OCI-LY7 (cell line): Measurements from ENCODE around the gene MYO1C. TPM values are rescaled to one million over a fixed set of nuclear protein-coding genes. Genes with fewer than 3 reads are reported as not detected.

Source experiments
- BruUV-seq: library from RNA; stranded (reverse); fragments of 400-500 nt; replicated peaks from 2 replicates; lab custom pipeline; 2021; lab: Mats Ljungman, UMichigan
- CTCF ChIA-PET: fragments of 300-600 bp; sonication (Branson Sonifier 250); formaldehyde crosslinking; loops from one replicate; lab custom pipeline; 2022; ENCODE audit warnings: antibody characterized with exemption; ENCODE audit not compliant: unreplicated experiment; lab: Charles Lee
- POLR2A ChIA-PET: fragments of 300-600 bp; sonication (Branson Sonifier 250); formaldehyde crosslinking; loops from one replicate; lab custom pipeline; 2022; ENCODE audit warnings: antibody characterized with exemption; lab: Charles Lee
- DNase-seq: peaks from one replicate; pipeline ENCODE4 v3.0.0-alpha.2; 2015; ENCODE audit warnings: low spot score
- H2AFZ ChIP-seq: fragments of 200-600 bp; sonication (generic), shearing (Covaris generic); 2 replicates; pipeline ENCODE4 v1.6.1; 2014; ENCODE audit warnings: mild to moderate bottlenecking, antibody characterized with exemption, low read length, moderate library complexity
- H3K27ac ChIP-seq: fragments of 200-600 bp; sonication (generic); 2 replicates; pipeline ENCODE4 v1.5.1; 2014; ENCODE audit warnings: mixed run types, low read depth, mild to moderate bottlenecking, moderate library complexity, low read length, inconsistent platforms; ENCODE audit not compliant: poor library complexity, severe bottlenecking
- H3K36me3 ChIP-seq: fragments of 200-600 bp; sonication (generic); 2 replicates; pipeline ENCODE4 v1.6.1; 2014; ENCODE audit warnings: mild to moderate bottlenecking, antibody characterized with exemption, low read length, moderate library complexity, mixed read lengths; ENCODE audit not compliant: insufficient read depth
- H3K4me1 ChIP-seq: fragments of 200-600 bp; sonication (generic); 2 replicates; pipeline ENCODE4 v1.5.1; 2014; ENCODE audit warnings: mild to moderate bottlenecking, low read length; ENCODE audit not compliant: insufficient read depth, poor library complexity, severe bottlenecking
- H3K4me2 ChIP-seq: fragments of 200-600 bp; sonication (generic); 2 replicates; pipeline ENCODE4 v1.6.1; 2014; ENCODE audit warnings: mild to moderate bottlenecking, low read length
- H3K4me3 ChIP-seq: fragments of 200-600 bp; sonication (generic); 2 replicates; pipeline ENCODE4 v1.5.1; 2014; ENCODE audit warnings: mild to moderate bottlenecking, low read depth, low read length; ENCODE audit not compliant: poor library complexity, severe bottlenecking
- H3K79me2 ChIP-seq: fragments of 200-600 bp; sonication (generic); 2 replicates; pipeline ENCODE4 v1.6.1; 2016; ENCODE audit warnings: low read depth, mild to moderate bottlenecking, low read length, moderate library complexity, mixed read lengths; ENCODE audit not compliant: insufficient read depth
- H3K9me2 ChIP-seq: fragments of 200-600 bp; sonication (generic); 2 replicates; pipeline ENCODE4 v1.6.1; 2016; ENCODE audit warnings: mild to moderate bottlenecking, low read length, mixed read lengths; ENCODE audit not compliant: insufficient read depth
- H3K9me3 ChIP-seq: fragments of 200-600 bp; sonication (generic); 2 replicates; pipeline ENCODE4 v1.6.1; 2014; ENCODE audit warnings: mild to moderate bottlenecking, mixed run types, low read length, mixed read lengths
- H4K20me1 ChIP-seq: fragments of 200-600 bp; sonication (generic); 2 replicates; pipeline ENCODE4 v1.6.1; 2014; ENCODE audit warnings: mild to moderate bottlenecking, antibody characterized with exemption, low read length, moderate library complexity, mixed read lengths; ENCODE audit not compliant: insufficient read depth
- EZH2phosphoT487 ChIP-seq: fragments of 200-600 bp; sonication (generic); IDR thresholded peaks from 2 replicates; pipeline ENCODE4 v1.6.1; 2018; ENCODE audit warnings: low read depth, borderline replicate concordance, mild to moderate bottlenecking, mixed run types, antibody characterized with exemption, low read length, moderate library complexity, mixed read lengths
- intact Hi-C: fragments of 100-400 bp; cut with micrococcal nuclease; formaldehyde crosslinking; loops from one replicate; pipeline ENCODE4 v1.10.0; 2022; ENCODE audit not compliant: unreplicated experiment
- total RNA-seq, 2 experiments: library from RNA; depleted of rRNA in 1 of 2; stranded (reverse); fragments of >200 nt in 1 of 2; shearing (Covaris generic) in 1 of 2; gene quantifications; 2 replicates each; pipeline ENCODE4 v1.2.3, GENCODE V29; 2014 to 2022
- TF ChIP-seq, protein P1 (sequence below): fragments of 200-600 bp; sonication (generic); conservative IDR thresholded peaks from 2 replicates; pipeline ENCODE4 v1.5.1; 2014; ENCODE audit warnings: mild to moderate bottlenecking, antibody characterized with exemption, low read length, moderate library complexity, mixed read lengths

The MYO1C gene
- total RNA-seq, 2 experiments from 2014 or later = 17.2 to 74.4 TPM

DNA sequence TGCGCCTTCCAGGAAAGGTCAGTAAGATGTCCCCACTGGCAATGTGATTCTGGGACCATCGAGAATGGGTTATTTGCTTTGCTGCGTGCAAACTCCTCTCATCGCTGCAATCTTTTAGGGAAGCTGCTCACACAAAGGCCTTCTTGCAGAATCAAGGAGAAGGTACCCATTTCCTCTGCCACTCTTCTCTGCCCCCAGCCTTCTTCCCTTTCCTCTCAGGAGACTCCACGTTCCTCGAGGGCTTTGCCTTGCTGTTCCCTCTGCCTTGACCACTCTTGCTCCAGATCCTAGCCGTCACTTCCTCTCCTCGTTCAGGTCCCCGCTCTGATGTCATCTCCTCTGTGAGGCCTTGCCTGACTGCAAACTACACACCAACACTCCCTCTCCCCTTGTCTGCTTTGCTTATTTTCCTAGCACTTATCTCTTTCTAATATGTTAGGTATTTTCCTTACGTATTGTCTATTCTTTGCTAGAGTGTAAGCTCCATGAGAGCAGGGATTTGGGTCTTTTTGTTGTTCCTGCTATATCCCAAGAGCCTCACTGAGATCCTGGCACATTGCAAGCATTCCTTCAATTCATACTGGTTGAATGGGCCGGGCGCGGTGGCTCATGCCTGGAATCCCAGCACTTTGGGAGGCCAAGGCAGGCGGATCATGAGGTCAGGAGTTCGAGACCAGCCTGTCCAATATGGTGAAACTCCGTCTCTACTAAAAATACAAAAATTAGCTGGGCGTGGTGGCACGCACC is 31.1 kb downstream of the MYO1C start:
- Histone ChIP-seq H2AFZ (no peak overlapping the region), H4K20me1 (no peaks in the 10 kb centered on the region), H3K9me3 (no peaks in the 10 kb centered on the region), H3K4me1 (peaks cover 28% of the 10 kb centered on the region), H3K36me3 (peaks cover 12% of the 10 kb centered on the region), H3K9me2 (no peaks in the 10 kb centered on the region), H3K27ac (no peak overlapping the region), H3K4me2 (no peak overlapping the region), H3K79me2 (no peaks in the 10 kb centered on the region), H3K4me3 (no peak overlapping the region)
- intact Hi-C loops = no loop called here
- POLR2A ChIA-PET = no interaction called here
- no peak for DNase-seq
- TF ChIP-seq EZH2phosphoT487 = no peak
- TF ChIP-seq, protein P1, sequence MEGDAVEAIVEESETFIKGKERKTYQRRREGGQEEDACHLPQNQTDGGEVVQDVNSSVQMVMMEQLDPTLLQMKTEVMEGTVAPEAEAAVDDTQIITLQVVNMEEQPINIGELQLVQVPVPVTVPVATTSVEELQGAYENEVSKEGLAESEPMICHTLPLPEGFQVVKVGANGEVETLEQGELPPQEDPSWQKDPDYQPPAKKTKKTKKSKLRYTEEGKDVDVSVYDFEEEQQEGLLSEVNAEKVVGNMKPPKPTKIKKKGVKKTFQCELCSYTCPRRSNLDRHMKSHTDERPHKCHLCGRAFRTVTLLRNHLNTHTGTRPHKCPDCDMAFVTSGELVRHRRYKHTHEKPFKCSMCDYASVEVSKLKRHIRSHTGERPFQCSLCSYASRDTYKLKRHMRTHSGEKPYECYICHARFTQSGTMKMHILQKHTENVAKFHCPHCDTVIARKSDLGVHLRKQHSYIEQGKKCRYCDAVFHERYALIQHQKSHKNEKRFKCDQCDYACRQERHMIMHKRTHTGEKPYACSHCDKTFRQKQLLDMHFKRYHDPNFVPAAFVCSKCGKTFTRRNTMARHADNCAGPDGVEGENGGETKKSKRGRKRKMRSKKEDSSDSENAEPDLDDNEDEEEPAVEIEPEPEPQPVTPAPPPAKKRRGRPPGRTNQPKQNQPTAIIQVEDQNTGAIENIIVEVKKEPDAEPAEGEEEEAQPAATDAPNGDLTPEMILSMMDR = no peak
- BruUV-seq = no TSS peak
- CTCF ChIA-PET = no interaction called here

DNA sequence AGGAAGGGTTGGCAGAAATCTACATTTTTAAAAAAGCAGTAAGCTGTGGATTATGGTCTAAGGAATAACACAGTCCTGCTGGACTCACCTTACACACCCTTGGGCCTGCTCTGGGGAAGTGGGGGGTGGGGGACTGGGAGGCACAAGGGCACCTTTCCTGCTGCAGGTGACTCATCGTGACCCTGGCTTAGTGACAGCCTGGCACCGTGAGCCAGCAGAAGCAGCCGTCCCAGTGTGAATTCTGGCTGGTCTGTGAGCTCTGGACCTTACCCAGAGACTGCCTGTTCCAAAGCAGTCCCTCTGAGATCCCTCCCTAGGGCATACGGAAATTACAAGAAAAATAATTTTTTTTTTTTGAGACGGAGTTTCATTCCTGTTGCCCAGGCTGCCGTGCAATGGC is 32.3 kb downstream of the MYO1C start:
- Histone ChIP-seq H3K9me2 (no peaks in the 10 kb centered on the region), H3K36me3 (peaks cover 5% of the 10 kb centered on the region; the same call in 1 of the 2 replicates), H2AFZ (no peak overlapping the region), H3K4me1 (peaks cover 28% of the 10 kb centered on the region), H3K4me2 (no peak overlapping the region), H4K20me1 (0 out of 2 replicates have a peak, but pooled peaks cover 4% of the 10 kb centered on the region), H3K9me3 (no peaks in the 10 kb centered on the region), H3K79me2 (peaks cover 7% of the 10 kb centered on the region), H3K27ac (no peak overlapping the region), H3K4me3 (no peak overlapping the region)
- no peak for DNase-seq
- TF ChIP-seq, protein P1 = no peak
- TF ChIP-seq EZH2phosphoT487 = no peak
- BruUV-seq = no TSS peak
- ChIA-PET POLR2A (no interaction called here), CTCF (no interaction called here)
- intact Hi-C loops = no loop called here
